ENCODE data around the gene SCCPDH.
"Not testable (repeated sequence)": the region's sequence is repeated elsewhere in the genome, so short reads cannot be mapped to it uniquely, and the experiment has no call there.

The SCCPDH gene

GRCh38 chr1:246687002-246687401 lies 37.2 kb upstream of the SCCPDH start:
- TF ChIP-seq EZH2phosphoT487 (IDR thresholded peaks at IDR 0.05; ENCODE audit: low read depth), result no peak
- TF ChIP-seq, protein P1, sequence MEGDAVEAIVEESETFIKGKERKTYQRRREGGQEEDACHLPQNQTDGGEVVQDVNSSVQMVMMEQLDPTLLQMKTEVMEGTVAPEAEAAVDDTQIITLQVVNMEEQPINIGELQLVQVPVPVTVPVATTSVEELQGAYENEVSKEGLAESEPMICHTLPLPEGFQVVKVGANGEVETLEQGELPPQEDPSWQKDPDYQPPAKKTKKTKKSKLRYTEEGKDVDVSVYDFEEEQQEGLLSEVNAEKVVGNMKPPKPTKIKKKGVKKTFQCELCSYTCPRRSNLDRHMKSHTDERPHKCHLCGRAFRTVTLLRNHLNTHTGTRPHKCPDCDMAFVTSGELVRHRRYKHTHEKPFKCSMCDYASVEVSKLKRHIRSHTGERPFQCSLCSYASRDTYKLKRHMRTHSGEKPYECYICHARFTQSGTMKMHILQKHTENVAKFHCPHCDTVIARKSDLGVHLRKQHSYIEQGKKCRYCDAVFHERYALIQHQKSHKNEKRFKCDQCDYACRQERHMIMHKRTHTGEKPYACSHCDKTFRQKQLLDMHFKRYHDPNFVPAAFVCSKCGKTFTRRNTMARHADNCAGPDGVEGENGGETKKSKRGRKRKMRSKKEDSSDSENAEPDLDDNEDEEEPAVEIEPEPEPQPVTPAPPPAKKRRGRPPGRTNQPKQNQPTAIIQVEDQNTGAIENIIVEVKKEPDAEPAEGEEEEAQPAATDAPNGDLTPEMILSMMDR (IDR thresholded peaks at IDR 0.05; ENCODE audit: low read depth, low read length), result no peak
- no peaks in the 10 kb centered on the region for H4K20me1 ChIP-seq (ENCODE audit: insufficient read depth, low read length)
- H3K27ac ChIP-seq (ENCODE audit: low read length), result no peak overlapping the region
- H3K36me3 ChIP-seq (replicated peaks; ENCODE audit: low read depth, low read length), result no peaks in the 10 kb centered on the region
- peaks cover 4% of the 10 kb centered on the region; the same call in 1 of the 2 replicates for H3K4me1 ChIP-seq (ENCODE audit: low read length)
- no peak overlapping the region for H3K4me2 ChIP-seq (ENCODE audit: low read length)
- H3K9me3 ChIP-seq (ENCODE audit: insufficient read depth, low read length), result no peaks in the 10 kb centered on the region
- H3K9ac ChIP-seq (ENCODE audit: low read length), result no peak overlapping the region
- H3K27me3 ChIP-seq (ENCODE audit: low read depth, low read length), result no peaks in the 10 kb centered on the region
- H2AFZ ChIP-seq (ENCODE audit: low read depth, low read length), result no peak overlapping the region
- no peak overlapping the region for H3K4me3 ChIP-seq (ENCODE audit: low read length)
- H3K79me2 ChIP-seq (ENCODE audit: low read length), result no peaks in the 10 kb centered on the region

- Histone ChIP-seq H3K27ac (ENCODE audit: low read length) (no peak overlapping the region), H3K79me2 (ENCODE audit: low read length) (no peaks in the 10 kb centered on the region), H3K4me3 (ENCODE audit: low read length) (peak overlapping the region; percentile 82), H4K20me1 (ENCODE audit: insufficient read depth, low read length) (no peaks in the 10 kb centered on the region), H3K9ac (ENCODE audit: low read length) (peak overlapping the region; percentile 68), H3K4me2 (ENCODE audit: low read length) (peak overlapping the region; percentile 87), H3K4me1 (ENCODE audit: low read length) (peaks cover 7% of the 10 kb centered on the region; the same call in 1 of the 2 replicates), H3K36me3 (replicated peaks; ENCODE audit: low read depth, low read length) (no peaks in the 10 kb centered on the region), H3K9me3 (ENCODE audit: insufficient read depth, low read length) (no peaks in the 10 kb centered on the region), H3K27me3 (ENCODE audit: low read depth, low read length) (no peaks in the 10 kb centered on the region), H2AFZ (ENCODE audit: low read depth, low read length) (peak overlapping the region; percentile 73)
- no peak for TF ChIP-seq EZH2phosphoT487 (IDR thresholded peaks at IDR 0.05; ENCODE audit: low read depth)
- TF ChIP-seq, protein P1 (IDR thresholded peaks at IDR 0.05; ENCODE audit: low read depth, low read length), result peak; percentile 91
Measured at GRCh38 chr1:246689409-246690008, 34.7 kb upstream of the SCCPDH start.

GRCh38 chr1:246690100-246690499 lies 34.1 kb upstream of the SCCPDH start:
- Histone ChIP-seq H4K20me1 (ENCODE audit: insufficient read depth, low read length) (no peaks in the 10 kb centered on the region), H3K36me3 (replicated peaks; ENCODE audit: low read depth, low read length) (no peaks in the 10 kb centered on the region), H3K9ac (ENCODE audit: low read length) (peak overlapping the region; percentile 68), H3K9me3 (ENCODE audit: insufficient read depth, low read length) (no peaks in the 10 kb centered on the region), H3K27me3 (ENCODE audit: low read depth, low read length) (no peaks in the 10 kb centered on the region), H2AFZ (ENCODE audit: low read depth, low read length) (peak overlapping the region; percentile 73), H3K4me1 (ENCODE audit: low read length) (peaks cover 13% of the 10 kb centered on the region), H3K4me2 (ENCODE audit: low read length) (peak overlapping the region; percentile 87), H3K4me3 (ENCODE audit: low read length) (peak overlapping the region; percentile 82), H3K79me2 (ENCODE audit: low read length) (no peaks in the 10 kb centered on the region), H3K27ac (ENCODE audit: low read length) (no peak overlapping the region)
- TF ChIP-seq, protein P1 (IDR thresholded peaks at IDR 0.05; ENCODE audit: low read depth, low read length), result no peak
- no peak for TF ChIP-seq EZH2phosphoT487 (IDR thresholded peaks at IDR 0.05; ENCODE audit: low read depth)

GRCh38 chr1:246691622-246692495 lies 32.4 kb upstream of the SCCPDH start:
- H3K79me2 ChIP-seq (ENCODE audit: low read length), result no peaks in the 10 kb centered on the region
- no peak overlapping the region for H2AFZ ChIP-seq (ENCODE audit: low read depth, low read length)
- no peaks in the 10 kb centered on the region for H3K9me3 ChIP-seq (ENCODE audit: insufficient read depth, low read length)
- no peaks in the 10 kb centered on the region for H4K20me1 ChIP-seq (ENCODE audit: insufficient read depth, low read length)
- no peak for TF ChIP-seq EZH2phosphoT487 (IDR thresholded peaks at IDR 0.05; ENCODE audit: low read depth)
- TF ChIP-seq, protein P1 (IDR thresholded peaks at IDR 0.05; ENCODE audit: low read depth, low read length), result no peak
- H3K4me1 ChIP-seq (ENCODE audit: low read length), result peaks cover 13% of the 10 kb centered on the region
- H3K4me2 ChIP-seq (ENCODE audit: low read length), result no peak overlapping the region
- H3K27ac ChIP-seq (ENCODE audit: low read length), result no peak overlapping the region
- no peaks in the 10 kb centered on the region for H3K36me3 ChIP-seq (replicated peaks; ENCODE audit: low read depth, low read length)
- H3K4me3 ChIP-seq (ENCODE audit: low read length), result no peak overlapping the region
- no peak overlapping the region for H3K9ac ChIP-seq (ENCODE audit: low read length)
- no peaks in the 10 kb centered on the region for H3K27me3 ChIP-seq (ENCODE audit: low read depth, low read length)

- H3K9ac ChIP-seq (ENCODE audit: low read length); H3K27ac ChIP-seq (ENCODE audit: low read length); H2AFZ ChIP-seq (ENCODE audit: low read depth, low read length); H3K27me3 ChIP-seq (ENCODE audit: low read depth, low read length); H3K4me2 ChIP-seq (ENCODE audit: low read length); H3K79me2 ChIP-seq (ENCODE audit: low read length); H3K36me3 ChIP-seq (replicated peaks; ENCODE audit: low read depth, low read length); H4K20me1 ChIP-seq (ENCODE audit: insufficient read depth, low read length); H3K4me3 ChIP-seq (ENCODE audit: low read length); H3K9me3 ChIP-seq (ENCODE audit: insufficient read depth, low read length): not testable (repeated sequence)
- H3K4me1 ChIP-seq (ENCODE audit: low read length), result peaks cover 20% of the 10 kb centered on the region
Measured at GRCh38 chr1:246694213-246694895, 29.9 kb upstream of the SCCPDH start.
